Sigmoid colon (tissue), 4 donors: ENCODE measurements around the gene NKX6-2.
"Not testable (repeated sequence)": the region's sequence is repeated elsewhere in the genome, so short reads cannot be mapped to it uniquely, and the experiment has no call there.

Experiments
- CTCF ChIP-seq, 4 experiments: fragments of 450-650 bp in 3 of 4; fragments of 200-600 bp in 1 of 4; IDR thresholded peaks; one replicate each; pipeline ENCODE4 v1.5.1; 2016 to 2019; ENCODE audit warnings: antibody characterized with exemption in 4 of 4, mild to moderate bottlenecking in 3 of 4, moderate library complexity in 2 of 4
- EP300 ChIP-seq, 4 donors: sonication (generic); formaldehyde crosslinking; IDR thresholded peaks; one replicate each; pipeline ENCODE4 v1.6.1; 2017; ENCODE audit warnings: antibody characterized with exemption in 4 of 4
- POLR2A ChIP-seq, 2 donors: fragments of 450-650 bp; IDR thresholded peaks; one replicate each; pipeline ENCODE4 v1.6.1; 2016; ENCODE audit warnings: antibody characterized with exemption in 2 of 2, mild to moderate bottlenecking in 2 of 2, moderate library complexity in 2 of 2
- POLR2AphosphoS5 ChIP-seq, 4 donors: sonication (generic); formaldehyde crosslinking; IDR thresholded peaks; one replicate each; pipeline ENCODE4 v1.6.1; 2017; ENCODE audit warnings: antibody characterized with exemption in 4 of 4

GRCh38 chr10:132743196-132743924 is 42.6 kb downstream of the NKX6-2 start:
- not testable (repeated sequence) for TF ChIP-seq CTCF, POLR2A, POLR2AphosphoS5, EP300 (IDR thresholded peaks at IDR 0.05)
